ENCODE data around the gene OPHN1. TPM values are rescaled to one million over a fixed set of nuclear protein-coding genes. Genes with fewer than 3 reads are reported as not detected.

The OPHN1 gene
- total RNA-seq, 4 donors from 2014 or later = 5.1 to 11.2 (median 8.0) TPM

GRCh38 chrX:68186552-68187262 lies 246.6 kb downstream of the OPHN1 start:
- H3K36me3 ChIP-seq = peaks cover 0 to 9% (median 4%) of the 10 kb centered on the region in 4 donors
- intact Hi-C loops (cut with DNase I) = no loop called here
- H3K9me3 ChIP-seq = no peaks in the 10 kb centered on the region
- H3K4me1 ChIP-seq = no peaks in the 10 kb centered on the region
- 59% methylated on average over 2 of the region's 2 CpGs for WGBS
- TF ChIP-seq EP300 (IDR thresholded peaks at IDR 0.05) (no peak), POLR2AphosphoS5 (IDR thresholded peaks at IDR 0.05) (no peak), POLR2A (IDR thresholded peaks at IDR 0.05; ENCODE audit: low read depth) (no peak)
- TF ChIP-seq, protein P1, sequence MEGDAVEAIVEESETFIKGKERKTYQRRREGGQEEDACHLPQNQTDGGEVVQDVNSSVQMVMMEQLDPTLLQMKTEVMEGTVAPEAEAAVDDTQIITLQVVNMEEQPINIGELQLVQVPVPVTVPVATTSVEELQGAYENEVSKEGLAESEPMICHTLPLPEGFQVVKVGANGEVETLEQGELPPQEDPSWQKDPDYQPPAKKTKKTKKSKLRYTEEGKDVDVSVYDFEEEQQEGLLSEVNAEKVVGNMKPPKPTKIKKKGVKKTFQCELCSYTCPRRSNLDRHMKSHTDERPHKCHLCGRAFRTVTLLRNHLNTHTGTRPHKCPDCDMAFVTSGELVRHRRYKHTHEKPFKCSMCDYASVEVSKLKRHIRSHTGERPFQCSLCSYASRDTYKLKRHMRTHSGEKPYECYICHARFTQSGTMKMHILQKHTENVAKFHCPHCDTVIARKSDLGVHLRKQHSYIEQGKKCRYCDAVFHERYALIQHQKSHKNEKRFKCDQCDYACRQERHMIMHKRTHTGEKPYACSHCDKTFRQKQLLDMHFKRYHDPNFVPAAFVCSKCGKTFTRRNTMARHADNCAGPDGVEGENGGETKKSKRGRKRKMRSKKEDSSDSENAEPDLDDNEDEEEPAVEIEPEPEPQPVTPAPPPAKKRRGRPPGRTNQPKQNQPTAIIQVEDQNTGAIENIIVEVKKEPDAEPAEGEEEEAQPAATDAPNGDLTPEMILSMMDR (IDR thresholded peaks at IDR 0.05) = no peak
- no peaks in the 10 kb centered on the region for H3K27me3 ChIP-seq
- no peak overlapping the region for H3K27ac ChIP-seq (replicated peaks in 1 of 4)
- no peak overlapping the region for H3K4me3 ChIP-seq
- no peak for DNase-seq (ENCODE audit: extremely low spot score)

DNA sequence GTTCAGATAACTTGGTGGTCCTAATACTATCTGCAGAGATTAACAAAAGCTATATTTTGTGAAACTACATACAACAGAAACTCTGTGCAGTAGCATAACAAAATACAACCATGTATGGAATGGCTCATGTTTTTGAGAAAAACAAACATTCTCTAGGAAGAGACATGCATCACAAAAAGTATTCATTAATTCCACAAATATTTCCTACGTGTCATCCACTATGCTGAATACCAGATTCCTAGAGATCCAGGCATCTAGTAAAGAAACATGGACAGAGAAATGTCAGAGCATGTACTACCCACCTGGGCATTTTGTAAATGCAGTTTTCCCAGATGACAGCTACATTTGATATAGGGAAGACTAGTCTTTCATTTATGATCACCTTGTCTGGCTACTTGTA lies 248.1 kb downstream of the OPHN1 start:
- no peak for DNase-seq (ENCODE audit: extremely low spot score)
- intact Hi-C loops (cut with DNase I) = no loop called here
- Histone ChIP-seq H3K9me3 (no peaks in the 10 kb centered on the region), H3K4me3 (no peak overlapping the region), H3K36me3 (no peaks in the 10 kb centered on the region), H3K4me1 (no peaks in the 10 kb centered on the region), H3K27ac (replicated peaks in 1 of 4) (no peak overlapping the region), H3K27me3 (no peaks in the 10 kb centered on the region)
- TF ChIP-seq POLR2A (IDR thresholded peaks at IDR 0.05; ENCODE audit: low read depth) = no peak
- no peak for TF ChIP-seq EP300 (IDR thresholded peaks at IDR 0.05)
- TF ChIP-seq POLR2AphosphoS5 (IDR thresholded peaks at IDR 0.05) = no peak
- TF ChIP-seq, protein P1 (IDR thresholded peaks at IDR 0.05) = no peak
- 50% methylated on average over 1 of the region's 1 CpG for WGBS

- no peaks in the 10 kb centered on the region for H3K36me3 ChIP-seq
- H3K27ac ChIP-seq (replicated peaks in 1 of 4) = no peak overlapping the region
- no peak for TF ChIP-seq EP300 (IDR thresholded peaks at IDR 0.05)
- no peak for TF ChIP-seq POLR2AphosphoS5 (IDR thresholded peaks at IDR 0.05)
- TF ChIP-seq, protein P1 (IDR thresholded peaks at IDR 0.05) = peak in 1 of 3 experiments; percentile 34
- WGBS = 45% methylated on average over 4 of the region's 4 CpGs
- DNase-seq (ENCODE audit: extremely low spot score) = no peak
- H3K4me1 ChIP-seq = no peaks in the 10 kb centered on the region
- intact Hi-C loops (cut with DNase I) = no loop called here
- no peak overlapping the region for H3K4me3 ChIP-seq
- no peaks in the 10 kb centered on the region for H3K27me3 ChIP-seq
- H3K9me3 ChIP-seq = no peaks in the 10 kb centered on the region
Observed at GRCh38 chrX:68183612-68184214, 249.6 kb downstream of the OPHN1 start.

GRCh38 chrX:68180579-68180978 lies 252.7 kb downstream of the OPHN1 start:
- Histone ChIP-seq H3K27me3 (no peaks in the 10 kb centered on the region), H3K4me1 (no peaks in the 10 kb centered on the region), H3K4me3 (no peak overlapping the region), H3K27ac (replicated peaks in 1 of 4) (no peak overlapping the region), H3K9me3 (no peaks in the 10 kb centered on the region), H3K36me3 (no peaks in the 10 kb centered on the region)
- DNase-seq (ENCODE audit: extremely low spot score) = no peak
- TF ChIP-seq POLR2A (IDR thresholded peaks at IDR 0.05; ENCODE audit: low read depth) = no peak
- TF ChIP-seq, protein P1 (IDR thresholded peaks at IDR 0.05) = no peak
- intact Hi-C loops (cut with DNase I) = no loop called here
- 68% methylated on average over 2 of the region's 2 CpGs for WGBS
